Natural killer cell (primary cell): ENCODE measurements around the gene CMSS1. TPM values are rescaled to one million over a fixed set of nuclear protein-coding genes. Genes with fewer than 3 reads are reported as not detected.

Experiments
- ATAC-seq, 3 donors: fragments of 150-1000 bp in 2 of 3; fragments of 200-7000 bp in 1 of 3; cut with Tn5 transposase; 1 replicate in 1 of 3; 2 replicates in 2 of 3; pipeline ENCODE4 v1.10.0; 2021; ENCODE audit warnings: mild to moderate bottlenecking in 2 of 3, moderate library complexity in 2 of 3
- DNase-seq, 2 donors: peaks; one replicate each; pipeline versions ENCODE4 v3.0.0 to v3.0.0-alpha.2; 2013 to 2021; ENCODE audit warnings: mixed read lengths in 1 of 2
- H3K27ac ChIP-seq: one replicate; pipeline ENCODE4 v1.5.1; 2013; ENCODE audit warnings: mild to moderate bottlenecking, low read length
- H3K27me3 ChIP-seq: one replicate; pipeline ENCODE4 v1.6.1; 2013; ENCODE audit warnings: low read length; ENCODE audit not compliant: control insufficient read depth, insufficient read depth
- H3K36me3 ChIP-seq: one replicate; pipeline ENCODE4 v1.6.1; 2013; ENCODE audit warnings: low read length; ENCODE audit not compliant: control insufficient read depth, insufficient read depth
- H3K4me1 ChIP-seq: one replicate; pipeline ENCODE4 v1.6.1; 2013; ENCODE audit warnings: low read length; ENCODE audit not compliant: control insufficient read depth, insufficient read depth
- H3K4me3 ChIP-seq: one replicate; pipeline ENCODE4 v1.5.1; 2013; ENCODE audit warnings: low read length
- H3K9me3 ChIP-seq: one replicate; pipeline ENCODE4 v1.6.1; 2013; ENCODE audit warnings: low read length; ENCODE audit not compliant: control insufficient read depth, insufficient read depth
- H3K27ac Mint-ChIP-seq, 2 donors: one replicate each; pipeline ENCODE4 v1.8.0; 2022; ENCODE audit warnings: mild to moderate bottlenecking in 2 of 2, mixed read lengths in 2 of 2, moderate library complexity in 1 of 2
- H3K27me3 Mint-ChIP-seq, 2 donors: one replicate each; pipeline ENCODE4 v1.8.0; 2022; ENCODE audit warnings: low read depth in 2 of 2, mixed read lengths in 2 of 2
- H3K36me3 Mint-ChIP-seq: one replicate; pipeline ENCODE4 v1.8.0; 2022; ENCODE audit warnings: mixed read lengths
- H3K4me1 Mint-ChIP-seq, 2 donors: one replicate each; pipeline ENCODE4 v1.8.0; 2022; ENCODE audit warnings: mixed read lengths in 2 of 2
- H3K4me3 Mint-ChIP-seq: one replicate; pipeline ENCODE4 v1.8.0; 2022; ENCODE audit warnings: mild to moderate bottlenecking, moderate library complexity, mixed read lengths
- H3K9me3 Mint-ChIP-seq, 2 donors: one replicate each; pipeline ENCODE4 v1.8.0; 2022; ENCODE audit warnings: mixed read lengths in 2 of 2
- CTCF ChIP-seq: fragments of 200-600 bp; IDR thresholded peaks from one replicate; pipeline ENCODE4 v1.8.0; 2022; ENCODE audit warnings: antibody characterized with exemption
- WGBS: methylation state at CpG from one replicate; pipeline ENCODE4 v1.1.7; 2013; ENCODE audit warnings: missing lambda C conversion rate; ENCODE audit not compliant: insufficient coverage; 5-methylcytosine and 5-hydroxymethylcytosine counted together
- intact Hi-C: fragments of 100-400 bp; cut with micrococcal nuclease; formaldehyde crosslinking; loops from one replicate; pipeline ENCODE4 v1.14.2; 2022
- total RNA-seq, 4 donors: library from RNA; stranded (reverse); fragments of 120-200 nt in 1 of 4; gene quantifications; one replicate each; pipeline versions ENCODE4 v1.2.3 to v1.2.4, GENCODE V29; 2013 to 2022

Gene CMSS1
- total RNA-seq, 3 donors from 2014 or later (not counting 1 experiment from before 2014, with no cell fraction given) = 7.8 to 12.7 (median 9.2) TPM

GRCh38 chr3:99850608-99851007, 32.9 kb downstream of the CMSS1 start:
- Histone ChIP-seq H3K27me3 (no peaks in the 10 kb centered on the region), H3K9me3 (no peaks in the 10 kb centered on the region), H3K4me3 (no peak overlapping the region), H3K36me3 (no peaks in the 10 kb centered on the region), H3K27ac (no peak overlapping the region), H3K4me1 (no peaks in the 10 kb centered on the region)
- ATAC-seq = no peak
- no peak overlapping the region for H3K4me3 Mint-ChIP-seq
- no peaks in the 10 kb centered on the region for H3K9me3 Mint-ChIP-seq
- 54% methylated on average over 6 of the region's 6 CpGs for WGBS
- TF ChIP-seq CTCF = no peak
- intact Hi-C loops = no loop called here
- H3K4me1 Mint-ChIP-seq = no peaks in the 10 kb centered on the region
- H3K27me3 Mint-ChIP-seq = no peaks in the 10 kb centered on the region
- no peak for DNase-seq
- no peaks in the 10 kb centered on the region for H3K36me3 Mint-ChIP-seq
- H3K27ac Mint-ChIP-seq = no peak overlapping the region

DNA sequence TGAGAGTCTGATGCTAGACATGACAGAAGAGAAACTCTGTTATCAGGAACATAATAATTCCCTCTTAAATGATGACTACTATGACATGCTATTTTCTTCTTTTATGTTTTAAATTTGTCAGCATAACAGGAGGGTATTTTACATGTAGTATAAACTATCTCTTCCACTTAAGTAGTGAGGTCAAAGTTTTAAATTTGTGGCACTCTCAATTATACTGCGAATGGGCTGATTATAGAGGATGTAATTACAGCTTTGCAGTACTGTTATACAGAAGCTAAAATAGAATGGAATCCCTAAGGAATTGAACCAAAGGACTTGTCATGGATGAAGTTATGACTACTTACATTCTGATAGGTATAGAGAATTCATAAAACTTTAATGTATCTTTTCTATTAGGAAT, 34.3 kb downstream of the CMSS1 start:
- 89% methylated on average over 1 of the region's 1 CpG for WGBS
- Histone ChIP-seq H3K4me3 (no peak overlapping the region), H3K9me3 (no peaks in the 10 kb centered on the region), H3K36me3 (no peaks in the 10 kb centered on the region), H3K4me1 (no peaks in the 10 kb centered on the region), H3K27me3 (no peaks in the 10 kb centered on the region), H3K27ac (no peak overlapping the region)
- Mint-ChIP-seq H3K36me3 (no peaks in the 10 kb centered on the region), H3K27me3 (no peaks in the 10 kb centered on the region), H3K27ac (no peak overlapping the region), H3K4me1 (no peaks in the 10 kb centered on the region), H3K4me3 (no peak overlapping the region), H3K9me3 (no peaks in the 10 kb centered on the region)
- ATAC-seq (no peak), DNase-seq (no peak)
- intact Hi-C loops = no loop called here
- no peak for TF ChIP-seq CTCF

DNA sequence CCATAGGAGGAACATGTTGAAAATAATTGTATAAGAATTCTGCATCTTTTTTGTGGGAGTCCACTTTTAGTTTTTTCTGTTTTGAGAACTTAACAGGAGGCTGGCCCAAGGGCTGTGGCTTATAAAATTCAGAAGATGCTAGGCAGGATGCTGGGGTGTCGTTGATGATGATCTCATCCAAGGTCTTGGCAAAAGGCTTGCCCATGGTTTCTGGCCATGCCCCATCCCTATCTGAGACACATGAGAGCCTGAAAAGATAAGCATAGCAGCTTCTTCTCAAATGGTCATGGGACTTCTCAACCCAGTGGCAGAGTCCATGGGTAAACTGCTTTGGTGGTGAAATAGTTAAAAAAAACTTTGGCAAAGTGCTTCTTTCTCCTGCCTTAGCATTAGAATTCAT, 35.2 kb downstream of the CMSS1 start:
- H3K4me3 ChIP-seq = no peak overlapping the region
- WGBS = 87% methylated on average over 1 of the region's 1 CpG

More for the DNA sequence above, 35.2 kb downstream of the CMSS1 start:
- no peak overlapping the region for H3K27ac Mint-ChIP-seq
- no peaks in the 10 kb centered on the region for H3K9me3 Mint-ChIP-seq
- Histone ChIP-seq H3K9me3 (no peaks in the 10 kb centered on the region), H3K36me3 (no peaks in the 10 kb centered on the region), H3K27ac (no peak overlapping the region), H3K4me1 (no peaks in the 10 kb centered on the region), H3K27me3 (no peaks in the 10 kb centered on the region)
- DNase-seq = no peak
- intact Hi-C loops = no loop called here
- no peaks in the 10 kb centered on the region for H3K27me3 Mint-ChIP-seq
- H3K4me3 Mint-ChIP-seq = no peak overlapping the region
- no peak for TF ChIP-seq CTCF
- no peak for ATAC-seq
- no peaks in the 10 kb centered on the region for H3K4me1 Mint-ChIP-seq
- H3K36me3 Mint-ChIP-seq = no peaks in the 10 kb centered on the region
